Pulmonary artery endothelial cell (primary cell): ENCODE data around the gene GNAS-AS1. TPM values are rescaled to one million over a fixed set of nuclear protein-coding genes. Genes with fewer than 3 reads are reported as not detected.

ENCODE experiments used
- DNase-seq: peaks from one replicate; pipeline ENCODE4 v3.0.0-alpha.2; 2011; ENCODE audit warnings: low read depth, low spot score
- total RNA-seq: library from RNA; depleted of rRNA; stranded (reverse); fragments of >200 nt; gene quantifications from 2 replicates; pipeline ENCODE4 v1.2.3, GENCODE V29; 2014

GNAS-AS1 gene
- total RNA-seq, 1 donor from 2014 or later: 0.07 TPM

GRCh38 chr20:58863044-58863790, 12.5 kb upstream of the GNAS-AS1 start:
- no peak for DNase-seq

DNA sequence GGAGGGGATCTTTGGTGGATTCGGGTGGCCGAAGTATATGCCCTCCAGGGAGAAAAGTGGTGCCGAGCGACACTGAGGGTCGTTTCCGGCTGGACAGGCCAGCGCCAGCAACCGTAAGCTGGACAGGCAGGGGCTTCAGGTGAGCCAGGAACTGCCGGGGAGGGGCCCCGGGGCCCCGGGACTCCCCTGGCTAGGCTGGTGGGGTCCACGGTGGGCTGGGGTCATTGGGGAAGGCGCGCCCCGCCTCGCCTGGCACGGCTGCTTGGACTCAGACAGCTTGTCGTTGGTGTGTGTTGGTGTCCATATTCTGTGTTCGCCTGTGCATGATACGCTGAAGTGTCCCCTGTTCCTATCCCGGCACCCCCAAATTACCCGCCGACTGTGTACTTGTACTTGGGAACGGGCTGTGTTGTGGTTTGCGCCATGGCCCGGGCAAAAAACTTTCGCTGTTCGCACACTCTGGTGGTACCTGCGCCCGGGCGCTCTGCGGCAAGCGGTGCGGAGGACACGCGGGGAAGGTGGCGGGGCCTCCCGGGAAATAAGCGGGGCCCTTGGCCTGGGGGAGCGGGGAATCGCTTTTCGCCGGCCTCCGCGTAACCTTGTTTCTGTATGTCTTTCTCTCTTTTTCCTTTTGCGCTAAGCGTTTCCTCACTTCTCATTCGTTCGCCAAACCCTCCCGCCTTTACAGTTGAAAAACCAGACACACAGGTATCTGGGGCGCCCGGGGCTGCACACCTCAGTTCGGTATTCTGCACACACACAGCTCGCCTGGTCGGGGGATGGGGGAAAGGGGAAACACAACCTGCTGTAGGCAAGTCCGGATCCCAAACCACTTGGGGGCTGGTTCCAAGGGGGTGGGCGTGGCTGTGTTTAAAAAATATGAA, 5.0 kb upstream of the GNAS-AS1 start:
- no peak for DNase-seq

- DNase-seq: no peak
Observed at GRCh38 chr20:58854638-58855471, 4.2 kb upstream of the GNAS-AS1 start.

- DNase-seq: no peak
Observed at GRCh38 chr20:58853976-58854637, 3.4 kb upstream of the GNAS-AS1 start.

- DNase-seq: no peak
Observed at GRCh38 chr20:58853466-58853865, 2.8 kb upstream of the GNAS-AS1 start.

- no peak for DNase-seq
Observed at GRCh38 chr20:58852543-58853271, 2.0 kb upstream of the GNAS-AS1 start, which contains the start of gene GNAS. GNAS (plus strand) TSS chr20:58852716.

GRCh38 chr20:58851969-58852458, 1.3 kb upstream of the GNAS-AS1 start:
- no peak for DNase-seq

DNA sequence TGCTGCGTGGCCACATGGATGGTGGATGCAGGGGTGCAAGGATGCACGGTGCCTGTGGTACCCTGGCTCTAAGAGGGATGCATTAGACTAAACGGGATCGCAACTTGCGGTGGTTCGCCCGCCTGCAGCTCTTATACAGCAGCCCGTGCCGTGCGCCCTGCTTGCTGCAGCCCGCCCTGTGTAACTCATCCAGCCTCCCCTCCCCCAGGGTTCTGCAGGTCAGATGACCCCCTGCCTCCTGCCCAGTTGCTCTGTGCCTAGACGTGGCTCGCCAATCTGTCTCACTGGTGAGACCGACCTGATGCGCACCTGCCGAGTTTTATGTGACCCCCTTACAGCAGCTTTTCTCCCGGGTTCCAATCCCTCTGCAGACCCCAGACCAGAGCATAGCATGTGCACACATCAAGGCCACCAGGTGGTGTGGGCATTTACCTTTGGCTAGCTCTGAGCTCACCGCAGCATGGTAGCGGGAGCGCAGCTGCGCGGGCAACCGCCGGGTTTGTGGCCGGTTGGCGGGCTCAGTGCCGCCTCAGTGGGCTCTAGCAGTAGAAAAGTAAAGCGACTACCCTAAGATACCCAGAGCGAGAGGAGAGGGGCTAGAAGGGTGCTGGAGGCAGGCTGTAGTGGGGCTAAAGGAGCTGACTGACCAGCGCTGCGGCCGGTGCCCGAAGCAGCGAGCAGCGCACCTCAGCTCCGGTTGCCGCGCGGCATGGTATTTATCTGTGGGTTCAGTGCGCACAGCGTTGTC, 693 bp upstream of the GNAS-AS1 start:
- DNase-seq: no peak

- DNase-seq: no peak
Observed at GRCh38 chr20:58847463-58847862, 3.2 kb downstream of the GNAS-AS1 start.

GRCh38 chr20:58845706-58846105, 5.0 kb downstream of the GNAS-AS1 start:
- no peak for DNase-seq

DNA sequence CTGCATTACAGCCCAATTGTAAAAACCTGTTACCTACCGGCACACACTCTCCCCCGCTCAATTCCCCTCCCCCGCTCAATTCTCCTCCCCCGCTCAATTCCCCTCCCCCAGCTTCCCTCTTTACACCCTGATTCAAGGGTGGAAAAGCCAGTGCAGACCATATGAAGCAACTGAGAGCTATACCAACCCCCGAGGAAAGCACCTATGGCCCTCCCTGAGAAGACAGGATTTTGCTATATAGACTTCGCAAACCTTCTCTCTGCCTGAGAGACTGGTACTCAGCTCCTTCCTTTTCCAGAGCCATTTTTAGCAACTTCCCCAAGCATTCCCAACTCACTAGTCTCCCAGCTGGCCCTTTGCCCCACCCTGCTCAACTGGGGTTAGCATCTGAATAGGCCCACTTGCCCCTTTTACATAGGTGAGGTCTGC, 7.6 kb downstream of the GNAS-AS1 start:
- no peak for DNase-seq

DNA sequence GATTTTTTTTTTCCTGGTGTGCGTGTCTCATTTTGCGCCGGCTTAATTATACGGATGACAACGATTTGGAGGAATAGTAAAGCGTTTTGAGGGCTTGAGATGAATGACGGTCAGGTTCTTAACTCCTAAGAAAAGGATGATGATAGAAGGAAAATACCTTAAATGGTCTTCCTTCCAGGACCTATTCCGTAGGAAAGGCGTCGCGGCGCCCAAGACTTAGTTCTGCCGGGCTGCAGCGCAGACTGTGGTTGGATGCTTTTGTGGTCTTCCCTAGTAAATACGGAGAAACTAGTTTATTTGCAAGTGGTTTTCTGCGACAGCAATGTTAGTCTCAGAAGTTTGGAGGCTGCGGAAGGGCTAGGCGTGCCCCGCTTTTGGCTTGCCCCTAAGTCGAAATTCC, 8.4 kb downstream of the GNAS-AS1 start:
- DNase-seq: no peak

- DNase-seq: no peak
Observed at GRCh38 chr20:58841539-58842264, 9.0 kb downstream of the GNAS-AS1 start.

GRCh38 chr20:58840816-58841538, 9.7 kb downstream of the GNAS-AS1 start:
- DNase-seq: no peak

DNA sequence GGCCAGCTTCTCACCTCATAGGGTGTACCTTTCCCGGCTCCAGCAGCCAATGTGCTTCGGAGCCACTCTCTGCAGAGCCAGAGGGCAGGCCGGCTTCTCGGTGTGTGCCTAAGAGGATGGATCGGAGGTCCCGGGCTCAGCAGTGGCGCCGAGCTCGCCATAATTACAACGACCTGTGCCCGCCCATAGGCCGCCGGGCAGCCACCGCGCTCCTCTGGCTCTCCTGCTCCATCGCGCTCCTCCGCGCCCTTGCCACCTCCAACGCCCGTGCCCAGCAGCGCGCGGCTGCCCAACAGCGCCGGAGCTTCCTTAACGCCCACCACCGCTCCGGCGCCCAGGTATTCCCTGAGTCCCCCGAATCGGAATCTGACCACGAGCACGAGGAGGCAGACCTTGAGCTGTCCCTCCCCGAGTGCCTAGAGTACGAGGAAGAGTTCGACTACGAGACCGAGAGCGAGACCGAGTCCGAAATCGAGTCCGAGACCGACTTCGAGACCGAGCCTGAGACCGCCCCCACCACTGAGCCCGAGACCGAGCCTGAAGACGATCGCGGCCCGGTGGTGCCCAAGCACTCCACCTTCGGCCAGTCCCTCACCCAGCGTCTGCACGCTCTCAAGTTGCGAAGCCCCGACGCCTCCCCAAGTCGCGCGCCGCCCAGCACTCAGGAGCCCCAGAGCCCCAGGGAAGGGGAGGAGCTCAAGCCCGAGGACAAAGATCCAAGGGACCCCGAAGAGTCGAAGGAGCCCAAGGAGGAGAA, 10.5 kb downstream of the GNAS-AS1 start:
- no peak for DNase-seq

GRCh38 chr20:58839474-58839874, 11.2 kb downstream of the GNAS-AS1 start:
- no peak for DNase-seq

- no peak for DNase-seq
Observed at GRCh38 chr20:58838174-58838573, 12.5 kb downstream of the GNAS-AS1 start.
